Epidermal melanocyte (primary cell): ENCODE data around the gene MOB1A.
"Not testable (repeated sequence)": the region's sequence is repeated elsewhere in the genome, so short reads cannot be mapped to it uniquely, and the experiment has no call there.

Experiments
- DNase-seq: peaks from one replicate; pipeline ENCODE4 v3.0.0; 2011; ENCODE audit warnings: low spot score; ENCODE audit not compliant: insufficient read length

The MOB1A gene

DNA sequence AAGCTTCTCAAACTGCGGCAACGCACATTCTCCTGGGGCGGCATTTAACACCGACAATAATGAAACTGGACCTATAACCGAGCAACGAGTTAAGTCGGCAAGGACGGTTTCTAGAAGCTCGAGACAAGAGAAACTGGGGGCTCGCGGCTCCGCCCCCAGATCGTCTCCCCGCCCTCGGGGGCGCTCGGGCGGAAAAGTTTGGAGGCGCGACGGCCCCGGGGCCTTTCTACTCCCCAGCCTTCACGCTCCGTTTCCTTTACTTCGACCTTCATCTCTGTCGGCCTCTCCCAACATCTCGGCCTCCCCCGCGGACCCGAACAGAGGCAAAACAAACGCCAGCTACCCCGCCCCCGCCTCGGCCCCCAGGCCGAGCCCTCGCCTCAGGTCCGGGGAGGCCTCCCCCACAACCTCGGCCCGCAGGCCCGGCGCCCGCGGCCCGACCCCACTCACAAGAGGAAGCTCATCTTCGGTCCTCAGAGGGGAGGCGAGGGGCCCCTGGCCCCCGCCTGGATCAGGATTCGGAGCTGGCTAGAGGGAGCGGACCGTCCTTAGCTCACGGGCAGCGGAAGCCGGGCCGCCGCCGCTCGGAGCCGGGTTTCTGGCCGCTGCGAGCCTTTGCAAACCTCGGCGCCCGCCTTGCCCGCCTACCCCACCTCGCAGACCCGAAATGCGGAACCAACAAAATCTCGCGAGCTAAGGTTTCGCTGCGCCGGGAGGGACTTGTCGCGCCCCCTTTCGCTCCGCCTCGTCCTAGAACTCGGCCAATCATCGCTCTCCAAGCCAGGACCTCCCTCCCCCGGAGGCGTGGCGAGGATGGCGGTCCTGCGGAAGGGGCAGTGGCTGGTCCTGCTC, at the start of gene MOB1A:
MOB1A (minus strand) TSS at position 669 of the 852 bp plus-strand sequence; CDS start at position 464, 205 bp downstream.
- peak; percentile 88 for DNase-seq

DNA sequence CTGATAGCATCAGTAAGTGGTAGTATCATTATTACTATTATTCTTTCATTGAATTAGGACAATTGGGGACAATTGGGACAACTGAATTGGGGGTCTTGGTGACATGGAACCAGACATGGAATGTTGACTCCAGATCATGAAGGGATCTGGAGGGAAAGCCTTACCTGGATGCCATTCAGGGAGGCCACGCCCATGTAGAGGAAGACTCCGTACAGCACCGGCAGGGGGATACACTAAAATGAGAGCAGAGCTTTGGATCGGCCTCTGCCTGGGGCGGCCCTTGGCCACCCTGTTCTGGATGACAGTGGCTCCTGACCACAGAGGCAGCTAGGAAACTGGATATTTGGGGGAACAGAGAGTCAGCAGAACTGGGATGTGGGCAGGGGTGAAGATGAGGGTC, 49.0 kb upstream of the MOB1A start:
- DNase-seq = no peak

DNA sequence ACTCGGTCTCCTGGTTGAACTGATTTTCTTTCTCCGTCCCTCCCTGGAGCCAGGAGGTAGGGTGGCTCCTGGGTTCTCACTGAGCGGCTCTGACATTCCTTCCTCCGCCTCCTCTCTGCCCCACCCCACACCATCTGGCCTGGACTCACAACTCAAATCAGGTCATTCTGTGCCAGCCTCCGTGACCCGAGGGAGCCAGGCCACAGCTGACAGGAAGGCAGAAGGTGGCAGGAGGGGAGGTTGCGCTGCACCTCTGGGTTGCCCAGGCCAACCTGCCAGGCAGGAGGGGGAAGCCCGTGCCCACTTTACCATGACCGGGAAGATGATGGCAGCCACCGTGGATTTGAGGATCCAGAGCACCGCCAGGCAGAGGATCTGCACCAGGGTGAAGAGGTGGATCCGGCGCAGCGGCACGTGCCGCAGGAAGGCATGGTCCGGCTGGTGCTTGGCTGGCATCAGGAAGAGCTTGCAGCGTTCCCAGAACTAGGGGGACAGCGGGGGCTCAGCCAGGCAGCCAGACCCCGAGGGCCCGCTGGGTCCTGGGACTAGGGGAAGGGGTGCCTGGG, 48.1 kb upstream of the MOB1A start:
- DNase-seq = no peak

DNA sequence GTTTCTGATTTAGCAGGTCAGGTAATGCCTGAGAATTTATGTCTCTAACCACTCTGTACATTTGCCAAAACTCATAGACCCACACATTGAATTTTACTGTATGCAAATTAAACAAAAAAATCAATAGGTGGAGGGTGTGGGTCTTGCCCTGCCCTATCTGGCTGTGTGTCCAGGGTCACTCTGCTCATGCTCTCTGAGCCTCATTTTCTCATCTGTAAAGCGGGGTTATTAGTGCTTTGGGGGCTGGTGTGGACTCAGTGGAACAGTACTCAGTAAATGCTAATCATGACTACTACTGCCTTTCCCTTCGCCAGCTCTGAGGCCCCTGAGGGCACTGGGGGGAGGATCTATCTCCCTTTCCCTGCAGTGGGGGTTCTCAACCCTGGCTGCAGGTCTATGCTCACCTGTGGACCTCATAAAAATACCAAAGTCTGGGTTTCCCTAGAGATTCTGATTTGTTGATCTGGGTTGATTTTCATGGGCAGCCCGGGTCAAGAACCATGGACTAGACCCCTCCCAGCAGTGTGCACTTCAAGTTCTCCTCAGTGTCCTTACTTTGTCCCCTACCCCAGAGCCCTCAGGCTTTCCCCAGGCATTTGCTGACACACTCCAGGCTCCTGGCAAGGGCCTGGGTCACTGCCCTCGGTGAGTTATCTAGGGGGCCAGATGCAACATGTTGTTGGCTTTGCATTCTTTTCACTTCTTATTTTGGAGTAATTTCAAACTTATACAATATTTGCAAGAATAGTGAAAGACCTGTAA, 47.2 kb upstream of the MOB1A start:
- DNase-seq = no peak

DNA sequence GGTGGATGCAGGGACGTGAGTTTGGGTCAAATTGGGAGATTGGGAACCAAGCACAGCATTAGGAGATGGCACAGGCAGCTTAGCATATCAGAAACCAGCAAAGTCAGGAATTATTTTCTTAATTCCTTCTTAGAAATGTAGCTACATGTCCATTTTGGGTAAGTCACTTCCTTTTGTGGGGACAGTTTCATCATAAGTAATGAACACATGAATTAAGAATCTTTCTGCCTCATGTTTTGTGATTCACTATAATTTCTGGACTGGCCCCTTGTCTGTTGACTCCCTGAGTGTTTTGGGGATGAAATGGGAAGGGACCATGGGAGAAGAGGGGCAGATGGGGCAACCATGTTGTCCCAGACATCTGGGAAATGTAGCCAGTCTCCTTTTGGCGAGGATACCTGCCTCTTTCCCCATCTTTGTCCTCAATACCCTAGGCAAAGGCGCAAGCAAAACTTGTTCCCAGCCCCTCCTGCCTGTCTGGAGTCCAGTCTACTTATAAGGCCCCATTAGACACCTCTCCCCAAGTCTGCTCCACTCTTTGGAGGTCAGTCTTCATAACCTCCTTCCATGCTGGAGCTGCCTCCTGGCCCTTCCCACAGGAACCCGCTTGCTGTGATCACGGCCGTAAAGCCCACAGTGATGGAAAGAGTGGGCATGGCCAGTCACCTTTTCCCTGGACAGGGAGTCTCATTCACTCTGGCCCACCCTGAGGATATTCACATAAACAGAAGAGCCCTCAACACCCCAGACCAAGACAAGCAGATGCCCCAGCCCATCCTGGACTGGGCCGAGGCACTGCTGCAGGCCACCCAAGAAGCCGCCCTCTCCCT, 45.5 kb upstream of the MOB1A start:
- DNase-seq = no peak

DNA sequence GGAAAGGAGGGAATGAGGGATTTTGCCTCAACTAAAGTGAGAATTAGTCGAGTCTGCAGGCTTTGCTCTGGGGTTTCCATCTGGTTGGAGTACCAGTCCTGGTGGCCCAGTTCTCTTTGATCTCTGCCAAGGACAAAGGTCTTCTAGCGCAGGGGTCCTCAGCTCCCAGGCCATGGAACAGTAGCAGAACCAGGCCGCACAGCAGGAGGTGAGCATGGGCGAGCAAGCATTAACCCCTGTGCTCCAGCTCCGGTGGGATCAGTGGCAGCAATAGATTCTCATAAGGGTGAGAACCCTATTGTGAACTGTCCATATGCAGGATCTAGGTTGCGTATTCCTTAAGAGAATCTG, 43.6 kb upstream of the MOB1A start:
- no peak for DNase-seq

DNA sequence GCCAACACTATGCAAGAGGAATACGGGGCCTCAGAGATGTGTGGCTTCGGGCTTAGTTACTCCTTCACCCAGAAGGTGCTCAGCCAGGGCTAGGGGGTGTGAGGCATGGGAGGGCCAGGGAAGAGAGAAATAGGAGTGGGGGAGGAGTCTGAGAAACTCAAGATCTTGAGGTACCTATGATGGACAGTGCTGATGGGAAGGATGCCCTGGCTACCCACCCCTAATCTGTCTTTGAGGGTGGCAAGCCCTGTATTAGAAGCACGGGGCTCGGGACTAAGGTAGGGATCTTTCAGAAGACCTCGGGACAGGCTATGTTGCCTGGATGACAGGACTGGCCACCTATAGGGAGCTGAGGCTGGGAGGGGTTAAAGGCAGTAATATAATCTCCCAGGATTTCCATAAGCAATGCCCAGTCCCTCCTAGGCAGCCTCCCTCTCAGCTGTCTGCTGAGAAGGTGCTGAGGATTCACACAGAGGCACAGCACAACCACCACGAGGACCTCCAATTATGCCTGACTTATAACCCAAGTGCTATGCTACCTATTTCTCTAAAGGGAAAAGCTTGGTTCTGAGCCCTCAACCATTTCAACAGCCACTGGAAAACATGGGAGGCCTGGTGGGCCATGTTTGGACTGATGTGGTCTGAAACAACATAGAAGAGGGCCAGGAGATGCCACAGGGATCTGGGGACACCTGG, 43.1 kb upstream of the MOB1A start:
- DNase-seq = no peak

DNA sequence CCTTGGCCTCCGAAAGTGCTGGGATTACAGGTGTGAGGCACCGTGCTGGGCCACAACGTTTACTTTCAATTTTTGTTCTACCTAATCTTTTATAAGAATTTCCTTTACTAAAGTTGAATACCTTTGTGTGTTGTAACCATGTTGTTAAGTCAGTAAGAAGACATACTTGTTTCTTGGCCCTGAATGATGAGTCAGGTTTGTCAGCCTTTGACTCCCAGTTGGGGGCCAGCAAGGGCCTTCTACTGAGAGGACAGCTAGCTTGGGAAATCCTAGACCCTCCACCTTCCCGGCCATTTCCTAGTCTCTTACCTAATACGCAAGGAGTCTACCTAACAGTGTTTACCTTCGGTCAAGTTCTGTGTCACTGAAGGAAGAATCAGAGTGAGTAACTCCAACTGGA, 42.4 kb upstream of the MOB1A start:
- DNase-seq = no peak

DNA sequence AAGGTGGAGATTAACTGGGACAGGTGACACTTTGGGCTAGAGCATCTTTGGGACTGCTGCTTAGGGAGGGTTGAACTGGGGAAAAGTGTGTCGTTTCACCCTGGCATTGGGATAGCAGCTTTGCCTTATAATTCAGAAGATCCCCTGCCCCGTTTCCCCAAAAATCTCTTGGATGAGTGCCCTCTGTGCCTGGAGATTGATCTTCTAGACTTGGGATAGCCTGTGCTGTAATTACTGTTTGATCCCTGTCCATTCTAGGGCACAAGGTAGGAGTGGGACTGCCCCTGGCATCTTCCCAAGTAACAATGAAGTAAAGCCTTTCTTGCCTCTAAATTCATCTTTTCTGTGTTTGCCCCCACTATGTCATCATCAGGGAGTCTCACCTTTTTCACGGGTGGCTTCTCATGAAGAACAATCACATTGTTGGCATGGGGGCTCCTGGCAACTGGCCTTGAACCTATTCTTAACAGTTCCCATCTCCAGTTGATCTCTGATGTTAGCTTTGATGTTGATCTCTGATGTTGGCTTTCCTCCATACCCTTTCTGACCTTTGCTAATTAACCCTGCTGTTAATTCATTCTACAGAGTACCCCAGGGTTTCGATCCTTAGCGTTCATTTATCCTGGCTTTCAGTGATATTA, 41.3 kb upstream of the MOB1A start:
- no peak for DNase-seq

DNA sequence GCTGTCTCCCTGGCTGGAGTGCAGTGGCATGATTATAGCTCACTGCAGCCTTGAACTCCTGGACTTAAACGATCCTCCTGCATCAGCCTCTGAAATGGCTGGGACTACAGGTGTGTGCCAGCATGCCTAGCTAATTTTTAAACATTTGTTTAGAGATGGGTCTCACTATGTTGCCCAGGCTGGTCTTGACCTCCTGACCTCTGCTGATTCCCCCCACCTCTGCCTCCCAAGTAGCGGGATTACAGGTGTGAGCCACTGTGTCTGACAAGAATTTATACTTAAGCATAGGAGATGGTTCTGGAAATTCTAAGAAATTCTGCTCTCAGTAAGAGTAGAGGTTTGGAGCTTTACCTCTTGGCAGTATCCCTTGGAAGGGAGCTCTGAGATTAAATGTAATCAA, 38.0 kb upstream of the MOB1A start:
- no peak for DNase-seq

DNA sequence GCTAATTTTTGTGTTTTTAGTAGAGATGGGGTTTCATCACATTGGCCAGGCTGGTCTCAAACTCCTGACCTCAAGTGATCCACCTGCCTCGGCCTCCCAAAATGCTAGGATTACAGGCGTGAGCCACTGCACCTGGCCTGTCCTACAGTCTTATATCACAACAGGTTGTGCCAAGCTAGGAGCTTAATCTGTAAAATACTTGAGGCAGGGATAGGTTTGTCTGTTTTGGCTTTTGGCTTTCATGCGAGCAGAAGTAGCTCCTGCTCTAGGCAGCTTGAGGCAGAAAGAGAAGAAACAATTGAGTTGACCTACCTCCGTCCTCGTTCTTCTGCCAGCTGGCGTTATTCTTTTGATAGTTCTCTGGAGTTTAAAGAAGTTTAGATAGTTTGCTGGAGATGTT, 37.1 kb upstream of the MOB1A start:
- not testable (repeated sequence) for DNase-seq

DNA sequence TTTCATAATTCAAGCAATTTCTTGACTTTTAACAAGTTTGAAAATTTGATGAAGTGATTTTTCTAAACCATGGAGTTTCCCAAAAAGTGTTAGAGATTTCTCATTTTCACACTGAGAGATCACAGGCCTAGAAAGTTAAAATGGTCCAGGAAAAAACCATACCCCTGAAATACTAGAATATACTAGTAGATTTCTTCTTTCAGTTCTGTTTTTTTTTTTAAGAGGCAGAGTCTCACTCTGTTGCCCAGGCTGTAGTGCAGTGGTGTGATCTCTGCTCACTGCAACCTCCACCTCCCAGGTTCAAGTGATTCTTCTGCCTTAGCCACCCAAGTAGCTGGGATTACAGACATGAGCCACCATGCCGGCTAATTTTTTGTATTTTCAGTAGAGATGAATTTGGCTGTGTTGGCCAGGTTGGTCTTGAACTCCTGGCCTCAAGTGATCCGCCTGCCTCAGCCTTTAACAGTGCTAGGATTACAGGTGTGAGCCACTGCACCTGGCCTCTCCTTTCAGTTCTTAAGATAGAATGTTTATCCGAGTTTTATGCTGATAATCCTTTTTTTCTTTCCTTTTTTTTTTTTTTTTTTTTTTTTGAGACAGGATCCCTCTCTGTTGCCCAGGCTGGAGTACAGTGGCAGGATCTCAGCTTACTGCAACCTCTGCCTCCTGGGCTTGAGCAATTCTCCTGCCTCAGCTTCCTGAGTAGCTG, 34.2 kb upstream of the MOB1A start:
- DNase-seq = no peak

DNA sequence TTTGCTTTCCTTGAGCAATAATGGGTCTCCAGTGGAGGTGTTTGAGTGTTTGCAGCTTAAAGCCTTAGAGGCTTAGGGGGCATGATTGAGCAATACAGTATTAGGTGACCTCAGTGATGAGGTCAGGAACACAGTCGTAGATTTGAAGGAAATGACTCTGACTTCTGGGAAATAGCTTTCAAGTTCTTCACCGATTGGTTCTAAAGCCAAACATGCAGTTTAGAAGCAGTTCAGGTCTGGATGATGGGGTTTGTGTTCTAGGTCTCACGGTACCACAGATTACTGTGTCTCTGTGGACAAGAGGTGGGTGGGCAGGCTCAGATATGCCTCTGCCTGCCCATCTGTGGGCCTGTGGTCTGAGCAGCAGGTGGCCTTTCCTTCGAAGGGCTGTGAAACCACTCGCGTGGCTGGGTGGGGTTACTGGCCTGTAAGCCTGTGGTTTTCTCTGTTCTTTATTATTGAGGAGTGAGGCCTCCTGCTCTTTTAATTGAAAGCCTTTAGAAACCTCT, 27.6 kb upstream of the MOB1A start:
- no peak for DNase-seq

DNA sequence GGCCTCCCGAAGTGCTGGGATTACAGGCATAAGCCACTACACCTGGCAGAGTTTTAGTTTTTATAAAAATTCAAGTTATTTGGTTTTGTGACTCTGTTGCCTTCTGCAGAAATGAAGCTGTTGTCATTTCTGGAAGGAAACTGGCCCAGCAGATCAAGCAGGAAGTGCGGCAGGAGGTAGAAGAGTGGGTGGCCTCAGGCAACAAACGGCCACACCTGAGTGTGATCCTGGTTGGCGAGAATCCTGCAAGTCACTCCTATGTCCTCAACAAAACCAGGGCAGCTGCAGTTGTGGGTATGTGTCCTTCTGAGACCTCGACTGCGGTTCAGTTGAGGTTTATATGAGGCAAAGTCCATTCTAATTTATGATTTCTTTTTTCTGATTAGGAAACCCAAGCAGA, 26.9 kb upstream of the MOB1A start:
- DNase-seq = no peak

DNA sequence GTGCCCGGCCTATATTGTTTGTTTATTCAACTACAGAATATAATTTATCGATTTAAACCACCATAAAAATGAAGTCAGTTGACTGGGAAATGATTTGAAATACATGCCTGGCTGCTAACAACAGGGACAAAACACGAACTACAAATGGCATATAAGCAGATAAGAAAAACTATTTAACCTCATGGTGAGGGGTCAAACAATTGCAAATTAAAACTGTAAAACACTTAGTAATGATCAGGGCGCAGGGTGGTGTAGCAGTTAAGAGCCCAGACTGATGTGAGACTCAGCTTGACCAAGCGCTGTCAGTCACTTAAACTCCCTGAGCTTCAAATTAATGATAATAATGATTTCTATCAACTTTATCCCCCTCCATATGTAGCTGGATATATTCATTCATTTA, 26.4 kb upstream of the MOB1A start:
- no peak for DNase-seq

DNA sequence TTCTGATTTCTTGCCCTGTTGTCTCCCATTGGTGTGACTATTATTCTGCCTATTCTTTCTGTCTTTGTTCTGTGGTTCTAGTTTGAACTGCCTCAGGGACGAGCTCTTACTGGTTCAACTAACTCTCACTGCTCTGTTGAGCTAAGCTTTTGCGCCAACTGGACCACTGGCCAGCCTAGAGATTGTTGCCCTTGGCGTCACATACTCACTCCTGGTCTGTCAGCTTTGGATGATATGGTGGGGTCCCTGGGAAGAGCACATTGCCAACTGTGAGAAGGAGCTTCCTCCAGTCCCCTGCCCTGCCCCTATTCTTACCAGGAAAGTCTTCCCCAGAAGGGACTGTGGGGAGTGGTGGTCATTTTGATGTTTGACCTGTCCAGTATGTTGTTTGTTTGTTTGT, 25.8 kb upstream of the MOB1A start:
- DNase-seq = no peak

DNA sequence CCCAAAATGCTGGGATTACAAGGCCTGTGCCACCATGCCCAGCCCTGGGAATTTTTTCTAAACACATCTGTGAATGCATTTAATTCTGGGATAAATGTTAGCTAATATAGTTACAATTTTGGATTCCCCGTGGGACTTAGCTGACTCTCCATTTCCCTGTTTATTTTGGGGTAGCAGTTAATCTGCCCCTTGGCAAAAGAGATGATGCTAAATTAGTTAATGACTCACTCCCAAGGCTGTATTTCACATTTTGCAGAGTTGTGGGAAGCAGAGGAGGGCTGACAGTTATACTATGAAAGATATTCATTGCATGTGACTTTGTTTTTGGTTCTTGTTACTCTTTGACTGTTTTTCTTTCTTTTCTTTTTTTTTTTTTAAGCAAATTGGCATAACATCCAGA, 22.9 kb upstream of the MOB1A start:
- no peak for DNase-seq

DNA sequence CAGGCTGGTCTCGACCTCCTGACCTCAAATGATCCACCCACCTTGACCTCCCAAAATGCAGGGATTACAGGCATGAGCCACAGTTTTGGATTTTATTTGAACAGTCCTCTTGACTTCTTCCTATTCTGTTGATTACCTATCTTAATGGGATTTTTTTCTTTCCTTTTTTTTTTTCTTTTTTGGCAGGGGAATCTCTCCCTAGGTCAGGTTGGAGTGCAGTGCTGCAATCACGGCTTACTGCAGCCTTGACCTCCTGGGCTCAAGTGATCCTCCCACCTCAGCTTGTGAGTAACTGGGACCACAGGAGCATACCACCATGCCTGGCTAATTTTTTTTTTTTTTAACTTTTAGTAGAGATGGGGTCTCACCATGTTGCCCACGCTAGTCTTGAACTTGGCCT, 22.5 kb upstream of the MOB1A start:
- DNase-seq = no peak

DNA sequence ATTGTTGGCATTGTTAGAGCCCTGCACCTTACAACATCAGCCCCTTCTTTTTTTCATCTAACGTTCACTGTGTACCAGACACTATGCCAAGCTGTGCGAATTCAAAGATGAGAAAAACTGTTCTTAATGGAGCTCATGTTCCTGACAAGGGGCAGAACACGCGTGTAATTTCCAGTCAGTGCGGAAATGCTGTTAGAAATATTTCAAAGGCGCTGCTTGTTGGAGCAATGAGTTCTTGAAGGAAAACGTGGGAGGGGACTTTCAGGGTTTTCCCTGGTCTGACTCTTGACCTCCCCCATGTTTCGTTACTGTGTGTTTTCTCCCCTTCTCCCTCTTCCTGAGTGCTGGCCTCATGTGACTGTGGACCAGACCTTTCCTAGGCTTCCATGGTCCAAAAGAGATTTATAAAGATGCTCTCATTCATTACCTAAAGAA, 21.2 kb upstream of the MOB1A start:
- no peak for DNase-seq

DNA sequence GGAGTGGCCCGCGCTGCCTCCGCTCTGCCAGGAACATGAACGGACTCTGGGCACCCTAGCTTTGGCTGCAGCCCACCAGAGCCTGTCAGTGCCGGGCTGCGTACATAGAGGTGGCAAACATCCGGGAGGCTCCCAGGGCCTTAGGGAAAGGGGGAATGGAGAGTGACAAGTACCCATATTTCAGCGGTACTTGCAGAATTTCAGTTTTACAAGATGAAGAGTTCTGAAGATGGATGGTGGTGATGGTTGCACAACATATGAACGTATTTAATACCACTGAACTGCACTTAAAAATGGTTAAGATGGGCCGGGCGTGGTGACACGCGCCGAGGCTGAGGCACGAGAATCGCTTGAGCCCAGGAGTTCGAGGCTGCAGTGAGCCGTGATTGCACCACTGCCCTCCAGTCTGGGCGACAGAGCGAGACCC, 20.6 kb upstream of the MOB1A start:
- peak; percentile 78 for DNase-seq
